Activated naive CD4-positive, alpha-beta T cell treated with Interleukin-2 at 50 U/mL for 16 hours (primary cell): Measurements from ENCODE around the gene PLCL2.

Source experiments
- DNase-seq: peaks from one replicate; pipeline ENCODE4 v3.0.0-alpha.2; 2020

PLCL2 gene

GRCh38 chr3:16896094-16896627 lies 11.4 kb downstream of the PLCL2 start:
- DNase-seq: no peak

DNA sequence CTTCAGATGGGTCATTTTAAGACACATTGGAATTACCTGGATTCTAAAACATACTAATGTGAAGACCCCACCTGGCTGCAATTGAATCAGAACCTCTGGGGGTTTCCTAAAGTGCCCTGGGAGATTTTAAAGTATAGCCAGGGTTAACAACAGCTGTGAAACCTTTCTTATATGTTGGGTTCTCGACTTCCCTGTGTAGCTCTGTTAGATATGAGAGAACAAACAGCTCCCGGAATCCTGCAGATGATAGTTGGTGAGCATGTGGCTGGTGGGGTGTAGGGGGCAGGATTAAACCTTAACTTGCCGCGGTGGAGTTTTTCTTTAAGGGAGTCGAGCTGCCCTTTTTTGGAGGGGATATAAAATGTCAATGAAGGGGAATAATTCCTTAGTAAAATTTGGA lies 12.1 kb downstream of the PLCL2 start:
- DNase-seq: no peak

- DNase-seq: no peak
Observed at GRCh38 chr3:16897254-16897926, 12.6 kb downstream of the PLCL2 start.

DNA sequence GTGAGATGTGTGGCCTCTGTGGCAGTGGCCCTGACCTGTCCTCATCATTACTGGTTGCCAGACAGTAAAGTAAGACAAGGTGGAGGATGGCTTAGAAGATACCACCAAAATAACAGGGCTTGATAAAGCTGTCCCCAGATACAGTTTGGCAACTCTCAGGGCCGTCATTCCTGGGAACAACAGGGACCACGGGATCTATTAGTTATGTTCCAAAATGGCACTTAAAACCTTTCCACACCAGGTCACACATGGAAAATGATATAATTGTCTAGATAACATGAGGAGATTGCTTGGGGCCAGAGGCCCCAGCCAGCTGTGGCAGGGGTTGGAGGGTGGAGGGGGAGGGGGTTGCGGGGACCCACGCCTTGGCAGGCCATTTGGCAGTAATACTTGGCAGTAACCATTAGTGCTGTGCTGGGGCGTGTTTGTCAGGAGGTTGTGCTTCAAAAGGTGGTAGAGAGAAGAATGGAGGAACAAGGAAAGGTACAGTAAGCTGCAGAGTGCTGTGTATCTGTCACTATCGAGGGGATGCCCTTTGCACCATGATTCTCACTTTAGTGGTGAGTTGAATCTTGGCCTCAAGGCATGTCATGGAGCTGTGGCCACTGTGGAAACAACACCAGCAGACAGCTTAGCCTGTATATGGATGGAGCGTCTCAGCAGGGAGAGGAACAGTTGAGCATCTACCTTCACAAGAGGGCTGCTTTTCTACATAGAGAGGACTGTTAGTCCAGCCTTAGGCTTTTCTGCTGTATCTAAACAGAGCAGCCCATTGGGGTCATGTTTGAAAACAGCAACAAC lies 14.0 kb downstream of the PLCL2 start:
- no peak for DNase-seq

DNA sequence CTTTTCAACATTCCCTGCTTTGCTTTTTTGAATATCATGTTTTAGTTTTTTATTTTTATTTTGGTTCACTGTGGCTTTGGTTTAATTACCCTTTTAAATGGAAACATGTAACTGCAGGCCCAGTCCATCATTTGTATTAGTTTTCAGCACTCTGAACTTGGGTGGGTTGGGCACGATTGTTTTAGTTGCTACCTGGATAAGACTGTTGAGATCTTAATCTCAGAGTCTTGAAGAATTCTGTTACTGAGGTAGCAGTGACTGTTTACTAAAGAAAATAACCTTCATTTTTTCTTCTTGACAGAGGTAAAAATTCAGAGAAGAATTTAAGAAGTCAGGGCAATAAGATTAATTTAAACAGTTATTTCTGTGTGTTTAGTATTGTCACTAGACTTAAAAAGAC lies 15.2 kb downstream of the PLCL2 start:
- DNase-seq: no peak

DNA sequence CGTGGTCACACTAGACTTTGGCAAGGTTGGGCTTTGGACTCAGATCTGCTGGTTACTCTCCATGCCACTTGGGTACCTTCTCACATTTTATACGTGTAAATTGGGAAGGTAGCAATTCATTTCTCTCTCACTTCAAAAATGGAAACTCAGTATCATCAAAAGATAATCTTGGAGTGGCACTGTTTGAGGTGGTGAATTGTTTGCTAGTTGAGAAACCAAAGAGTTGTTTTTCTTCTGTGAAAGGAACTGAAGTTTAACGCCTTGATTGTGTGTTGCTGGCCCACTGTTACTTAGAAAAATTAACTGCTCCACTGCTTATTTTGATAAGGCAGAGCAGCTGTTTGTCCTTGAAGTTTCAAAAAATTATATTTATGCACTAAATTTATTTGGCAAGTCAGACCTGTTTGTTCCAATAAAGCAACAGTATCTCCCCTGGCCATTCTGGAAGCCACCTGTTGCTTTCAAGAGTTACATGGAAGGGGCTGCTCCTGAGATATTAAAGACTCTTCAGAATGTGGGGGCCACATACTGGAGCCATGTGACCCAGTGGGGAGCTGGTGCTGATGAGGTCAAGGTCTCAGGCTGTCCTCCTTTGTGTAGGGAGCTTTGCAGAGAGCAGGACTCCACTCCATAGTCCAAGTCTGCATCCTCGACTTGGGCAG lies 16.2 kb downstream of the PLCL2 start:
- no peak for DNase-seq

- peak; percentile 41 for DNase-seq
Observed at GRCh38 chr3:16904423-16905417, 20.0 kb downstream of the PLCL2 start.

DNA sequence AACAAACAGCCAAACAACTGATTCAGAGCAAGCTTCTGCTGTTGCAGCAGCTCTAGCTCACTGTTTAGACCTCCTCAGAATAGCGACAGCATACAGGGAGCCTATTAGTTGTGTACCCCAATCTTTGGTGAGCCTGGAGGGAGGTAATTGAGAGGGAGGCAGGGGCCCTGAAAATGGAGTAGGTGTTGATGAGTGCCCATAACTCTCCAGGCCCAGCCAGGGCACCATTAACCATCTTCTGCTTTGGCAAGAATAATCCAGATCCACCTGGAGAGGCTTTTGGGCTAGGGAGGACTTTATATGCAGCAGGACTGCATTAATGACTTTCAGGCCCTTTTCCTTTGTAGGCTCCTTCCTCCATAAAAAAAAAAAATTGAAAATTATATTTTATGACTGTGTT lies 20.9 kb downstream of the PLCL2 start:
- DNase-seq: no peak

GRCh38 chr3:16906682-16907081 lies 21.9 kb downstream of the PLCL2 start:
- DNase-seq: no peak

DNA sequence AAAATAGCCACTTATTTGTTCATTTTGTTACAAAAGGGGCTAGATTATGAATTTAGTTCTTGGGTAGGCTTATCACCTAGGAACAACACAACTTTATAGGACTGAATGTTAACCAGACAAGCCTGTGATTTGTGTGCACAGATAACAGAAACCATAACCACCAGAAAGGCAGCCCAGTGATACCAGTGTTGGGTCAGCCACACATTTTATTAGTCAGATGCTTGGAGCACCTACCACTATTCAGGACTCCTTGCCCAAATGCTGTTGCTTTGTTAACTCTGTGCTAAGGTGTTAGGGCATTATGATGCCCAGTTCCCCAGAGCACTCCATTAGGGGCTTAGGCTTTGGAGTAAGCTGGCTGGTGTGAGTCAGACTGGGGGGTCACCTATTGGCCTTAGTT lies 22.5 kb downstream of the PLCL2 start:
- no peak for DNase-seq

- DNase-seq: no peak
Observed at GRCh38 chr3:16908016-16908807, 23.5 kb downstream of the PLCL2 start.

DNA sequence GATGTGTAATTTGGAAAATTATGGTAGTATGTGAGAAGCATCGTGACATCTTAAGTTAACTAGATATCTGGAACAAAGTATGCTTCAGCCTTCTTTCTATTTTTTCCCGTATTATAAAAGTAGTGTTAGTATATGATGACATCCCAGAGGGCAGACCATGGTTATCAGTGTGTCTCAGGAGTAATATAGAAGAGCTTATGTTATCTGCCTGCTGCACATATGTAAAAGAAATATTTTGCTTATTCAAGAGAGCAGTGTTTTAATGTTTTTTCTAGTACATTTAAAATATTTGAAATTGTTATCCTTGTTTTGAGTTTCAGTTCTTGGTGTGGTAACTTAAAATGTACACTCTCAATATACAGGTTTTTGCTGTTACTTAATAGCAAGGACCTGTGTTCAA lies 24.1 kb downstream of the PLCL2 start:
- DNase-seq: no peak

DNA sequence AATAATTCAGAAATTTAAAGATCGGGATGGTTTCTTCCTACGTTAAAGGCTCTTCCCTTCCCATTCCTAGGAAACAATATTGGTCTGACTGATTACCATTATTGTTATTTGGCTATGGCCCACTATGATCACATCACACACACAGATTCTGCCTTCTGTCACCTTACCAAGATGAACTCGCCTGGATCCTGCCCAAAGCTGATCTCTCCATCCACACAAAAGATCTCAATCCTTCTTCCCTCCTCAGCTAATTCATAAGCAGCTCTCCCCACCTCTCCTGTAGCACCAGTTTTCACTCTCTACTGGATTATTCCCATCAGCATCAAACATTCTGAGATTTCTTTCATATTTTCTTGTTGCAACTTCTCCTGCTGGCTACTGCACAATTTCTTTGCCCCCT lies 25.0 kb downstream of the PLCL2 start:
- no peak for DNase-seq

- no peak for DNase-seq
Observed at GRCh38 chr3:16910207-16910606, 25.5 kb downstream of the PLCL2 start.

GRCh38 chr3:16911916-16912315 lies 27.2 kb downstream of the PLCL2 start:
- no peak for DNase-seq

DNA sequence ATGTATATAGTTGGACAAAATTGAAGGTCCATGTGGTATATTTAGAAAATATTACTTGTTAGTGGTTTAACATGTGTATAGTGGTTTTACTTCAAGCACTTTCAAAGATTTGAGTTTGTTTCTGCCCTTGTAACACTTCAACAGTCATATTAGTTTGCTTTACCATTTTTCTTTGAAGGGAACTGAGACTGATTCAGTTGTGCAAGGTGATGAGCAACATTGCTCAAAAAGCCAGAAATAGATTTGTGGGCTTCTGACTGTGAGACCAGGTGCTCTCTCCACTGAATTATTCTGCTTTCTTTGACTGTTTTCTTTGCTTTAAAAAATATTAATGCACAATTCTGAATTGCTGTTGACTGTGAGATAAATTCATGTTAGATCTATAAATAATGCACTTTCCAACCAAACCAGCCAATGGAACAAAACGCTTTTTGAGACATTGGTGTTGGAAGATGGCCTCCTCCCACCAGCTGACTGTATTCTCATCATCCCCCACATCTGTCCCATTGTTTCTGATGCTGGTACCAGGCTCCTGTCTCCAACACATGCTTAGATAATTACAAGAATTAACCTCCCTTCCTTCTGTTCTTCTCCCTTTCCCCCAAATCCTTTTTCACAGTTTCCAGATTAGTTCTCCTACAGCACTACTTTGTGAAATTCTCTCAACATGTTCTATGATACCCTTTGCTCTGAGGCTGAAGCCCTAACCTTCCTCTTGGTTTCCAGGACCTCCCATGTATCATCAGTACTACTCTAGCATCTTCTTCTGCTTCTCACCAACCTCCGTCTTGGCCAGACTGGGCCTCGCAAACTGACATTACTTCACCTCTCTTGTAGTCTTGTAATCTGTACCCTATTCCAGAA lies 27.9 kb downstream of the PLCL2 start:
- DNase-seq: no peak

GRCh38 chr3:16913264-16913580 lies 28.5 kb downstream of the PLCL2 start:
- DNase-seq: no peak

DNA sequence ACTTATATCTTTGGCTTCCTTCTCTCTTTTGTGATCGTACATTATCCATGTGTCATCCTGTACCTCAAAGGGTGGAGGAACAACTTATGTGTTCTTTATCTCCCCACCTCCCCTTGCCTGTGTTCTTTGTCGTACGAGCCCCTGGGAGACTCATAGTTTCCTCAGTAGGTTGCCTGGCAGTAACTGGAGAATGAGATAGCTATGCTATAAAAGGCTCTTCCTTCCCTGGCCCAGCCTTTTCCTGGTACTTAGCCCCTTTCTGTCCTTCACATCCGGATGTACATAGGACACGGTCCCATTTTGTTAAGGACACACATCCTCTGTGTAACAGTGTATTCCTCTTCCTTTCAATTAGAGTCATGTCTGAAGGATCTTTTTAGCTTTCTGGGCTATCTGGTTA lies 32.1 kb downstream of the PLCL2 start:
- DNase-seq: no peak

GRCh38 chr3:16917256-16917935 lies 32.6 kb downstream of the PLCL2 start:
- no peak for DNase-seq

GRCh38 chr3:16917980-16918682 lies 33.4 kb downstream of the PLCL2 start:
- DNase-seq: no peak
